T-helper 22 cell (primary cell): ENCODE measurements around the gene CRHR1.

Experiments
- DNase-seq: peaks from one replicate; pipeline ENCODE4 v3.0.0-alpha.2; 2020; ENCODE audit warnings: low read depth

Gene CRHR1

GRCh38 chr17:45790296-45790922 is 6.3 kb downstream of the CRHR1 start:
- DNase-seq, result no peak

GRCh38 chr17:45791041-45791582 is 7.0 kb downstream of the CRHR1 start:
- no peak for DNase-seq

GRCh38 chr17:45791935-45792334 is 7.8 kb downstream of the CRHR1 start:
- DNase-seq, result no peak

DNA sequence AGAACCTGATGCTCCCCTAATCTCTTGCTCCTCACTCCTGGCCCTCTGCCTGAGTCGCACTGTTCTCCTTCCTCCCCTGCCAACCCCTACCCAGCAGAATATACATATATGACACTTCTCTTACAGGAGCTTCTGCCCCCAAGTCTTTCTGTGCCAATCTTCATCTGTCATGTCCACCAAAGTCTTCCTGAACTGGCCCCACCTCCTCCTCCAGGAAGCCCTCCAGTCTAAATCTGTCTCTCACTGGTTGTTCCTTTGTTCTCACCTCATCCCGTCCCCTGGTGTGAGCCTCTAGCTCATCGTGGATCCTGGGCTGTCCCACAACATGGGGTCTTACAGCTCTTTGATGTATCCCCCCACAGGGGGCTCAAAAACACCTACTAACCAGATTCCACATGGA is 8.3 kb downstream of the CRHR1 start:
- no peak for DNase-seq

DNA sequence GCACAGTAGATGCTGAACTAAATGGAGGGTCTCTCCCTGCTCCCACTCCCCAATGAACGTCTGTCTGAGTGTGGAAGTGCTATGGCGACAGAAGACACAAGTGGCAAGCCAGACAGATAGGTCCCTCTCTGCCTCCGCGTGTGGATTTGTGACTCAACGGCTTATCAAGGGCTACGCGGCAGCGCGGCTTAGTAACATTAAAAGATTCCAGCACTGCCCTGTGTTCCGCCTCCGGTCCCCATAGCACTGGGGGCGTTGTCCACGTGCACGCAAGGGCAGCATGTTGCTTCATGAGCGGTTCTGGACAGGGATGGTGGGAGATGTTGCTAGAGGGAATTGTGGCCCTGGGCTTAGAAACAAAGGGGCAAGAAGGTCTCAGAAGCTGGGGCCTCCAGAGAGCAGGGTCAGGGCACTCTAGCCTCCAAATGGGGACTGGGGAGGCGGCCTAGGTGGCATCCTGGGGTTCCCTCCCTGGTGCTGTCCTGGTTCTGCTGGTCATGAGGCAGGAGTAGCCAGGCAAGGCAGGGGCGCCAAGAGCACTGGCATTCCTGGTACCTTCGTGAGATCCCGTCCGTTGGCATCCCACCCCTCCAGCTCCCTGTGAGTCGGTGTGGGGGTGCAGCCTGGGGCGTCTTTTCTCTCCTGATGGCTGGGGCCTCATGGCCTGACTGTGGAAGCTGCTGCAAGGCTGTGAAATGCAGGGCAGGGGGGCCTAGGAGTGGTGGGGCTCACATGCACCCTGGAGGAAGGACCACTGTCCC is 9.1 kb downstream of the CRHR1 start:
- no peak for DNase-seq

GRCh38 chr17:45793999-45794540 is 9.9 kb downstream of the CRHR1 start:
- DNase-seq, result no peak

- no peak for DNase-seq
Measured at GRCh38 chr17:45794840-45795239, 10.7 kb downstream of the CRHR1 start.

DNA sequence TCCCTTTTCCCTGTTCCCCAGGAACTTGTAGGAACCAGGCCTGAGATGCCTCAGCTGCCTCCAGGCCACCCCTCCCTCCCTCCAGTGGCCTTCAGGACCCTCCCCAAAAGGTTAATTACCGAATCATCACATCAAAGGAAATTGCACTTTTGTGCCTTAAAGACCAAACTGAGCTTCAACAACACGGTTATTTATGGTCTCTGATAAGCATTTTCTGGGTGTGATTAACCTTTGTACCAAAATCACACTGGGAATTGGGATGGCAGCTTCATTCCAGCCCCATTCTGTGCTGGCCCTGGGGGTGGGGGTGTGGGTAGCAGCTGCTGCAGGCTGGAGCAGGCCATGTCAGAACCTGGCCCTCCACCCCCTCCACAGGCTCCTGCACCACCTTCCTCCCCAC is 16.7 kb downstream of the CRHR1 start:
- DNase-seq, result no peak

GRCh38 chr17:45801421-45801820 is 17.3 kb downstream of the CRHR1 start:
- no peak for DNase-seq

GRCh38 chr17:45808845-45809244 is 24.7 kb downstream of the CRHR1 start:
- no peak for DNase-seq

- DNase-seq, result no peak
Measured at GRCh38 chr17:45809499-45809898, 25.4 kb downstream of the CRHR1 start.

DNA sequence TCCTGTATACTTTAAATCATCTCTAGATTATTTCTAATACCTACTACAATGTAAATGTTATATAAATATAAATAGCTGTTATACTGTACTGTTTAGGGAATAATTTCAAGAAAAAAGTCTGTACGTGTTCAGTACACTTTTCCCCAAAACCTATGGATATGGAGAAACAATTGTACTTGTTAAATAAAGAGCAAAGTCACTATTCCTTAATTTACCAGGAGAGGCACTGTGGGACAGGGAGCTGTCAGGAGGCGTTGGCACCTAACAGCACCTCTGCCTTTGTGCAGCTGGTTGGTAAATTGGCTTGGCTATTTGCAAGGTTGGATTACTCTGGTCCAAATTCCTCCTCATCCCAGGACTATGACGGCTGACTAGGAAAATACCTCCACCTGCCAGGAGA is 28.0 kb downstream of the CRHR1 start:
- DNase-seq, result no peak

- DNase-seq, result no peak
Measured at GRCh38 chr17:45813048-45813725, 29.1 kb downstream of the CRHR1 start.

- DNase-seq, result no peak
Measured at GRCh38 chr17:45814622-45815606, 30.8 kb downstream of the CRHR1 start.

GRCh38 chr17:45815752-45816151 is 31.6 kb downstream of the CRHR1 start:
- DNase-seq, result no peak

DNA sequence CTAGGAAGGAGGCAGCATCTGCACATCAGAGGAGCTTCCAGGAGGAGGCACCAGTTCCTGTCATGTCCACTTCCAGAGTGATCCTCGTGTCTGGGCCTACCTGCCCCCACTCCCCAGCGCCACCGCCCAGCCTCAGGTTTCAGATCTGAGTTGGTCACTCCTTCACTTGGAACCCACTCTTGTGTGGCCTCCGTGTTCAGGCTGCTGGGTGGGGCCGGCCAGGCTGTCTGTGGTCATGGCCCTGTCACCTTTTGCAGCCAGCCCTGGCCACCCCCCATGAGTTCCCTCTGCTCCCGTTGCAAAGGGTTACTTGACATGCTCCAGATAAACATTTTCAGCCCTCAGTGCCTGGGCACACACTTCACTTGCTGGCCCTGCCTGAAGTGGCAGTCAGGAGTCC is 33.9 kb downstream of the CRHR1 start:
- no peak for DNase-seq

- no peak for DNase-seq
Measured at GRCh38 chr17:45818699-45819098, 34.6 kb downstream of the CRHR1 start.

- DNase-seq, result no peak
Measured at GRCh38 chr17:45819632-45820031, 35.5 kb downstream of the CRHR1 start.

DNA sequence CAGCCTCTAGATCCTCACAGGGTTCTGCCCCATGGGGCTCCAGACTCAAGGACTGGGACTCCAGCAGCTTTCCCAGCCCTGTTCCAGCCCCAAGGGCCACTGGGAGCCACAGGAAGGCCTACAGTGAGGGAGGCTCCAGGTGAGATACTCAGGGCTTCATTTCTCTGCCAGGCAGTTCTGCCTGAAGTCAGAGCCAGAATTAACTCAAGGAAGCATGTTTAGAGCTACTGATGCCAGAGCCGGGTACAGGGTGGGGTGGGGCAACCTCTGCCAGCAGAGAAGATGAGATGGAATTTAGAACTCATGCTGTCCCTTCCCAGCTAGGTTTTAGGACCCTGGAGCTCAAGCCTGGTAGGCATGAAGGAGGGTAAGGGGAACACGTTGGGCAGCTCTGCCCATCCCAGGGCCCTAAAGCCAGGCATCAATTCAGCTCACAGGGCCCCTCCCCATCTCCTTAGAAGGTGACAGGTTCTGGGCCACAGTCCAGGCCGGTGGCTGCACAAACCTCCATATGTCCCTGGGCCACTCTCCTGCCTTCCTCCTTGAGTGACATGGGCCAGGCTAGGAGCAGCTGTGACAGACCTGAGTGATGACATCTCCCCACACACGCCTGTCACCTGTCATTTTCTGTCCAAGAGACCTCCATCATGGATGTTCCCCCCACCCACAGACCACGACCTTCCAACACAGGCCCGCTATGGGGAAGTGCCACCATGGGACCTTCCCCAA is 36.1 kb downstream of the CRHR1 start:
- DNase-seq, result no peak

DNA sequence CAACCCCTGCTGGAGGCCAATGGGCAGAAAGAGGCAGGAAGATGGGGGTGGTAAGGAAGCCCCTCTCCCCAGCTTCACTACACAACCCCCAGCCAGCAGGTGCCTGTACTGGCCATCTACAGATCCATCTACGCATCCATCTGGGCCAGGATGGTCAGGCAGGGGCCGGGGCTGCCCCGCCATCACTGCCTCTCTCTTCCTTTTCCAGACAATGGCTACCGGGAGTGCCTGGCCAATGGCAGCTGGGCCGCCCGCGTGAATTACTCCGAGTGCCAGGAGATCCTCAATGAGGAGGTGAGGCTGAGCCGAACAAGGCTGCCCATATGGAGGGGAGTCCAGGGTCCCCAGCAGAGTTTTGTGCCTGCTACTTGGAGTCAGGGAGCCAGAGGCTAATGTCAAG is 37.0 kb downstream of the CRHR1 start:
- no peak for DNase-seq

DNA sequence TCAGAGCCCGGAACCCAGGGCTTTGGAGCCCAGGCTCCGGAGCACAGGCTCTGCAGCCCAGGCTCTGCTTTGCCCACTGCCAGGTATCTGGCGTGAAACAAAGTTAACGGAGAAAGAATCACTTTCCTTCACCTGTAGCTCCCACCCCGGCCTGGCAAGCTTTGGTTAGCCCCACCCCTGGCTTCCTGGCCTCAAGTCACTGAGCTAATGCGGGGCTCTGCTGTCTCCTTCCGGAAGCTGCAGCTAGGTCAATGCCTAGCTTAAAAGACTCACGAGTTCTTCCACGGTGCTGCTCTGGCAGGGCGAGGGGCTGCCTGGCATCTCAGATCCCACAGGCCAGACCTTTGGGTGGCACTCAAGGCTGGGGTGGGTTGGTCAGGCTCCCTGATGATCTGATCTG is 39.5 kb downstream of the CRHR1 start:
- DNase-seq, result no peak
